GM10266 (cell line): ENCODE data around the gene C2CD4D.

ENCODE experiments used
- DNase-seq: peaks from one replicate; pipeline ENCODE4 v3.0.0; 2012; ENCODE audit errors: extremely low spot score
- TF ChIP-seq, protein P1 (sequence below): IDR thresholded peaks from 2 replicates; pipeline ENCODE4 v1.5.1; 2012; ENCODE audit warnings: mild to moderate bottlenecking, low read depth; ENCODE audit not compliant: control insufficient read depth, insufficient read depth; ENCODE audit errors: missing control alignments

C2CD4D gene

DNA sequence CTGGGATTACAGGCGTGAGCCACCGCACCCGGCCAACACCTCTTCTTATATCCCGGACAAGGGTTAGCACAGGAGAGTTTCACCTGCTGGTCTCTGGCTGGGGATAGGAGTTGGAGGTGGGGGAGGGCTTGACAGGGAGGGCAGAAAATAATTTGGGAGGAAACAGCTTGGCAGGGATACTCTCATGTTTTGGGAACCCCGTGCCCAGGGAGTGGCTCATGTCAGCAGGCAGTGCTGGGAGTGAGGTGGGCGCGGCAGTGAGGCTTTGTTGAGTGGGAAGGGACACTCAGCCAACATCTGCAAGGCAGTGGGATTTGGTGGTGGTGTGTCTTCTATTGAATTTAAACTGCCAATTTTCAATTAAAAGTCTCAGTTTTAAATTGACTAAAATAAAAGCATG is 15.0 kb upstream of the C2CD4D start:
- TF ChIP-seq, protein P1, sequence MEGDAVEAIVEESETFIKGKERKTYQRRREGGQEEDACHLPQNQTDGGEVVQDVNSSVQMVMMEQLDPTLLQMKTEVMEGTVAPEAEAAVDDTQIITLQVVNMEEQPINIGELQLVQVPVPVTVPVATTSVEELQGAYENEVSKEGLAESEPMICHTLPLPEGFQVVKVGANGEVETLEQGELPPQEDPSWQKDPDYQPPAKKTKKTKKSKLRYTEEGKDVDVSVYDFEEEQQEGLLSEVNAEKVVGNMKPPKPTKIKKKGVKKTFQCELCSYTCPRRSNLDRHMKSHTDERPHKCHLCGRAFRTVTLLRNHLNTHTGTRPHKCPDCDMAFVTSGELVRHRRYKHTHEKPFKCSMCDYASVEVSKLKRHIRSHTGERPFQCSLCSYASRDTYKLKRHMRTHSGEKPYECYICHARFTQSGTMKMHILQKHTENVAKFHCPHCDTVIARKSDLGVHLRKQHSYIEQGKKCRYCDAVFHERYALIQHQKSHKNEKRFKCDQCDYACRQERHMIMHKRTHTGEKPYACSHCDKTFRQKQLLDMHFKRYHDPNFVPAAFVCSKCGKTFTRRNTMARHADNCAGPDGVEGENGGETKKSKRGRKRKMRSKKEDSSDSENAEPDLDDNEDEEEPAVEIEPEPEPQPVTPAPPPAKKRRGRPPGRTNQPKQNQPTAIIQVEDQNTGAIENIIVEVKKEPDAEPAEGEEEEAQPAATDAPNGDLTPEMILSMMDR = no peak

DNA sequence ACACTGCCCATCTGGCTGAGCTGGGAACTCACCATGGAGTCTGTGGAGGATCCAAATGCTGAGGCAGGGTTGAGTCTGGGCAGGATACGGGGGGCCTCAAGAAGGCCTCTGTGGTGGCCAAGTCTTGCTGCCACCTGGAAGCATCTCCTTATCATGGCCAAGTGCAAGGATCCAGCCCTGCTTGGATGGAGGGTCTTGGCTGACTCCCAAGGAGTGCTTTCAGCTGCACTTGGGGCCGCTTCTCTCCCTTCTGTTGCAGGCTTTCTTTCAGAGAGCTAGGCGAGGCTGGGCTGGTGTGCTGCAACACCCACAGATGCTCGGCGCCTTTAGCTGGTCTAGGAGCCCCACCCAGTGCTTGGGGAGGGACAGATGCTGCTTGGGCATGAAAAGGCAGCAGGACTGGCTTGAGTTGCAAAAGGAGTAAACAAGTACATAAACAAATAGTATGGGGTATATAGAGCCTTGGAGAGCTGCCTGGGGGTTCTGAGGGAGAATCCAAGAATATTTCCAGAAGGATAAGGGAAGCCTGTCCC is 13.9 kb upstream of the C2CD4D start, which contains the start of gene THEM5:
Gene THEM5, minus strand, starts transcription at position 302 of the 533 bp plus-strand sequence. Its CDS starts 147 bp downstream, at position 155.
- no peak for DNase-seq
- TF ChIP-seq, protein P1 = no peak

More for the DNA sequence above, 15.0 kb upstream of the C2CD4D start:
- no peak for DNase-seq

DNA sequence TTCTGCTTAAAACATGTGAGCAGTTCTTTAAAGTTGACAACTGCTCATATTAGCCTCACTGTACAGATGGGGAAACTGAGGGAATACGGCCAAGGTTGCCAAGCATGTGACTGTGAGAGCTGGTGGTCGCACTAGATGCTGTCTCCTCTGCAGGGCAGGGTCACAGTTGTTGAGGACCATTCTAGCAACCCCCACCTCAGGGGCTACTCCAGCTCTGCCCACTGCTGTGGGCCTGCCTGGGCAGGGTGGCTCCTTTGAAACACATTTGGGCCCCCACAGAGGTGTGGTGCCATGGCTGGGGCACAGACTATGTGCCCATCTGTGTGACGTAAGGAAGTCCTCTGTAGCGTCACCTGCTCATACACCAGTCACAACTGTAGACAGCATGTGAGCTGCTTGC is 13.1 kb upstream of the C2CD4D start:
- DNase-seq = no peak
- TF ChIP-seq, protein P1 = no peak

DNA sequence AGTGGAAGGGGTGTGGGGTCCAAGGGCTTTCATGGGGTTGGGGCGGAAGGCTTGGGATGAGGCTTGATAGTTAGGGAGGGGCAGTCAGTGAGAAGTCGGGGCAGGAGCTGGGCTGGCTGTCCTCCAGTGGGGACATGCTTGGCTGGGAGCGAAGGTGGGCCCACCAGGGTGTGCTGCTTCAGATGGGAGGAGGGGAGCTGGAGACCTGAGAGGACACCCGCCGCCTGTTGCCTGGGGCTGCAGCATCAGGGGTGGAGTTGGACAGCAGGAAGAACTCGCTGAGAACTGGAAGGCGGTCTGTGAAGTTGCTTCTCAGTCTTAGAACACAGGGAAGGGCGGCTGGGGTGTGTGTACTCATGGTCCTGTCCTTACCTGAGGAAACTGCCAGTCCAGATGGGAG is 12.3 kb upstream of the C2CD4D start:
- DNase-seq = no peak
- TF ChIP-seq, protein P1 = no peak

DNA sequence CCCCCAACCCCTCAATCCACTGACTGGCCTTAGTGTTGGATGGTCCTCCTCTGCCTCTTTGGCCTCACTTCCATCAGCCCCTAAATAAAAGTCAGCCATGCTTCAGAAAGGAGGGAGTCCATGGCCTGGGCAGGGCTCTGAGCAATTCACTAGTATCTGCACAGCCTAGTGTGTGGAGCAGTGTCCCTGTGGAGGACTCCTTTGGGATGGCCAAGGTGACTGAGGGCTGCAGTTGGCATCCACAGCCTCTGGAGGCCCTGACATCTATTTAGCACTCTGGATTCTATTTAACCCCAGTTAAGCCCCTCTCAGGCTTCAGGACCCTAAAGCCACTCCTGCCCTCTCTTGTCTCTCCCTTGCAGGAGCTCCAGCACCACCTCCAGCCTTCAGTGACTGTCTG is 10.3 kb upstream of the C2CD4D start:
- TF ChIP-seq, protein P1 = no peak
- no peak for DNase-seq

DNA sequence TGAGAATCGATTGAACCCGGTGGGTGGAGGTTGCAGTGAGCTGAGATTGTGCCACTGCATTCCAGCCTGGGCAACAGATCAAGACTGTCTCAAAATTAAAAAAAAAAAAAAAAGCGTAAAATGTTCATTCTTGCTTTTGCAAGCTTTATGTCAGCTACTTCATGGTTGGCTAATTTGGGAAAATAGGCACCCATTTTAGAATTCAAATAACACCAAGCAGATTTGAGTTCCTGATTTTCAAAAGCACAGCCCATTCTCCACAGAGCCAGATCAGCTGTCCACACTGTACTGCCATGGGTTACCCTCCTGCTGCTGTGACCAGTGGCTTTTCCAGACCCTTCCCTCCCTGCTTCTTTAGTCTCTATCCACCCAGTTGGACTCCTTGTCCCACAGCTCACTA is 9.5 kb upstream of the C2CD4D start:
- TF ChIP-seq, protein P1 = no peak
- DNase-seq = no peak

DNA sequence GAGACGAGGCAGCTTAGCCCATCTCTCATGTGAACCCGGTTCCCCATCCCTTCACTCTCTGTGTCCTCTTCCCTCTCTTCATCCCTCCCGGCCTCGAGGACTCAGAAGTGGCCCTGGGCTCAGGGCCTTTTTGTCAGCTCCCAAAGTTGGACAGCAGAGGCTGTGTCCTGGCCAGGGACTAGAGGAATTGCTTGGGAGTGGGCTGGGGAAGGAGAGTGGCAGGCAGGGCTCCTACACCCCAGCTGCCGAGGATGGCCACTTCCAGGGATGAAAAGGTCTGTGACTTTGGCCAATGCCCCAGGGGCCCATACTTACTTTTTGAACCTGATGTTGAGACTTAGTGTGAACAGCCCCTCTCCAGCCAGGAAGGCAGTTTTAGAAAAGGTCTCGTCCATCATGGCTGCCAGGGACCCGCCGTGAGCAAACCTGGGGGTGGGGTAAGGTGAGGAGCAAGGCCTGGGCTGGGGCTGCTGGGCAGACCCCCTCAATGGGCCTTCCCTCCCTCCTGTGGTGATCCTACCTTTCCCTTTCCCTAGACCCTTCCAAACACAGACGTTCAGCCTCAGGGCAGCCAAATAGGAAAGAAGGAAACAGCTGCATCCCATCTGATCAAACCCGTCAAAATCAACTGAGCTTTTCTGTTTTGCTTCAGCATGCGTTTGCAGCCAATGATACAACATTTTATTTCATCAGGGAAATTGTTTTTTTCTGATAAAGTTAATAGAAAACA is 8.4 kb upstream of the C2CD4D start:
- TF ChIP-seq, protein P1 = no peak
- DNase-seq = no peak
